Immature natural killer cell (primary cell): Measurements from ENCODE around the gene AIDA. TPM values are rescaled to one million over a fixed set of nuclear protein-coding genes. Genes with fewer than 3 reads are reported as not detected.

Experiments used
- DNase-seq, 3 donors: peaks; one replicate each; pipeline ENCODE4 v3.0.0; 2022; ENCODE audit warnings: mixed read lengths in 1 of 3
- H3K27ac Mint-ChIP-seq, 6 donors: one replicate each; pipeline ENCODE4 v1.8.0; 2020; ENCODE audit warnings: mixed read lengths in 6 of 6, mild to moderate bottlenecking in 5 of 6, inconsistent platforms in 4 of 6, moderate library complexity in 3 of 6
- H3K27me3 Mint-ChIP-seq, 3 donors: one replicate each; pipeline ENCODE4 v1.8.0; 2020 to 2021; ENCODE audit warnings: low read depth in 3 of 3, mild to moderate bottlenecking in 3 of 3, mixed read lengths in 3 of 3, moderate library complexity in 3 of 3, inconsistent platforms in 1 of 3
- H3K36me3 Mint-ChIP-seq, 3 donors: one replicate each; pipeline ENCODE4 v1.8.0; 2020; ENCODE audit warnings: mixed read lengths in 3 of 3, inconsistent platforms in 2 of 3, mild to moderate bottlenecking in 2 of 3
- H3K4me1 Mint-ChIP-seq, 2 donors: one replicate each; pipeline ENCODE4 v1.8.0; 2020; ENCODE audit warnings: inconsistent platforms in 2 of 2, mild to moderate bottlenecking in 2 of 2, mixed read lengths in 2 of 2, moderate library complexity in 1 of 2
- H3K4me3 Mint-ChIP-seq, 5 donors: one replicate each; pipeline ENCODE4 v1.8.0; 2020; ENCODE audit warnings: mild to moderate bottlenecking in 5 of 5, mixed read lengths in 5 of 5, inconsistent platforms in 3 of 5, moderate library complexity in 3 of 5
- H3K9me3 Mint-ChIP-seq, 6 donors: one replicate each; pipeline ENCODE4 v1.8.0; 2020; ENCODE audit warnings: mild to moderate bottlenecking in 6 of 6, mixed read lengths in 6 of 6, inconsistent platforms in 4 of 6, moderate library complexity in 3 of 6
- polyA plus RNA-seq, 3 donors: library from polyadenylated mRNA; unstranded; fragments of 300-500 nt; fragmentation: Illumina TruSeq; gene quantifications; one replicate each; pipeline ENCODE4 v1.2.3, GENCODE V29; 2021

AIDA gene
- polyA plus RNA-seq, 3 donors from 2014 or later = 16.7 to 22.0 (median 21.2) TPM

GRCh38 chr1:222653178-222653827, 59.0 kb downstream of the AIDA start:
- peaks cover 0 to 4% (median 2%) of the 10 kb centered on the region in 3 donors for H3K27me3 Mint-ChIP-seq
- H3K9me3 Mint-ChIP-seq = no peaks in the 10 kb centered on the region
- H3K36me3 Mint-ChIP-seq = peaks cover 43 to 77% (median 56%) of the 10 kb centered on the region in 3 donors
- H3K27ac Mint-ChIP-seq = peak overlapping the region in 5 of 6 donors; percentile 20 to 94 (median 86)
- no peak overlapping the region for H3K4me3 Mint-ChIP-seq
- H3K4me1 Mint-ChIP-seq = peaks cover 25 to 44% of the 10 kb centered on the region in 2 donors
- DNase-seq = no peak

- Mint-ChIP-seq H3K27ac (peak overlapping the region in 3 of 6 donors; percentile 20 to 94 (median 57)), H3K9me3 (no peaks in the 10 kb centered on the region), H3K4me1 (peaks cover 27 to 44% of the 10 kb centered on the region in 2 donors), H3K36me3 (peaks cover 40 to 73% (median 52%) of the 10 kb centered on the region in 3 donors), H3K27me3 (peaks cover 0 to 4% (median 2%) of the 10 kb centered on the region in 3 donors), H3K4me3 (no peak overlapping the region)
- no peak for DNase-seq
Observed at GRCh38 chr1:222652676-222653075, 59.6 kb downstream of the AIDA start.

- DNase-seq = no peak
- H3K9me3 Mint-ChIP-seq = no peaks in the 10 kb centered on the region
- H3K27ac Mint-ChIP-seq = peak overlapping the region; percentile 96 to 100 (median 100)
- H3K4me1 Mint-ChIP-seq = peaks cover 31 to 37% of the 10 kb centered on the region in 2 donors
- H3K4me3 Mint-ChIP-seq = peak overlapping the region; percentile 91 to 99 (median 96)
- H3K36me3 Mint-ChIP-seq = peaks cover 4 to 7% (median 4%) of the 10 kb centered on the region in 3 donors
- H3K27me3 Mint-ChIP-seq = peaks cover 7 to 13% (median 10%) of the 10 kb centered on the region in 3 donors
Observed at GRCh38 chr1:222644636-222644980, 67.7 kb downstream of the AIDA start.

- H3K4me1 Mint-ChIP-seq = peaks cover 31 to 37% of the 10 kb centered on the region in 2 donors
Observed at GRCh38 chr1:222643938-222644635, 68.2 kb downstream of the AIDA start.

GRCh38 chr1:222643606-222643937, 68.7 kb downstream of the AIDA start:
- no peaks in the 10 kb centered on the region for H3K9me3 Mint-ChIP-seq
- no peak for DNase-seq
- peak overlapping the region; percentile 91 to 99 (median 96) for H3K4me3 Mint-ChIP-seq
- peaks cover 7 to 13% (median 8%) of the 10 kb centered on the region in 3 donors for H3K27me3 Mint-ChIP-seq
- peak overlapping the region; percentile 96 to 100 (median 100) for H3K27ac Mint-ChIP-seq
- peaks cover 0 to 10% (median 7%) of the 10 kb centered on the region in 3 donors for H3K36me3 Mint-ChIP-seq
- H3K4me1 Mint-ChIP-seq = peaks cover 30 to 37% of the 10 kb centered on the region in 2 donors

More at GRCh38 chr1:222643938-222644635, 68.2 kb downstream of the AIDA start:
- Mint-ChIP-seq H3K27ac (peak overlapping the region; percentile 96 to 100 (median 100)), H3K9me3 (no peaks in the 10 kb centered on the region), H3K27me3 (peaks cover 7 to 13% (median 8%) of the 10 kb centered on the region in 3 donors), H3K36me3 (peaks cover 4 to 8% (median 5%) of the 10 kb centered on the region in 3 donors), H3K4me3 (peak overlapping the region; percentile 91 to 99 (median 96))
- DNase-seq = peak; percentile 98

GRCh38 chr1:222642468-222642867, 69.8 kb downstream of the AIDA start:
- no peak for DNase-seq
- Mint-ChIP-seq H3K36me3 (peaks cover 3 to 14% (median 7%) of the 10 kb centered on the region in 3 donors), H3K27me3 (peaks cover 7 to 13% (median 8%) of the 10 kb centered on the region in 3 donors), H3K4me3 (peak overlapping the region; percentile 31 to 96 (median 91)), H3K4me1 (peaks cover 28 to 37% of the 10 kb centered on the region in 2 donors), H3K27ac (peak overlapping the region in 5 of 6 donors; percentile 1 to 100 (median 70)), H3K9me3 (no peaks in the 10 kb centered on the region)

GRCh38 chr1:222641269-222641948, 70.9 kb downstream of the AIDA start:
- H3K4me3 Mint-ChIP-seq = peak overlapping the region in 1 of 5 donors; percentile 3
- no peak overlapping the region for H3K27ac Mint-ChIP-seq
- H3K27me3 Mint-ChIP-seq = peaks cover 7 to 13% (median 8%) of the 10 kb centered on the region in 3 donors
- DNase-seq = no peak
- peaks cover 28 to 29% of the 10 kb centered on the region in 2 donors for H3K4me1 Mint-ChIP-seq
- H3K9me3 Mint-ChIP-seq = no peaks in the 10 kb centered on the region
- H3K36me3 Mint-ChIP-seq = peaks cover 8 to 12% (median 11%) of the 10 kb centered on the region in 3 donors

GRCh38 chr1:222634180-222635013, 77.9 kb downstream of the AIDA start:
- Mint-ChIP-seq H3K36me3 (peaks cover 18 to 35% (median 22%) of the 10 kb centered on the region in 3 donors), H3K4me3 (no peak overlapping the region)
- DNase-seq = peak; percentile 68 to 78 (median 70)

GRCh38 chr1:222632749-222633148, 79.5 kb downstream of the AIDA start:
- DNase-seq = no peak
- Mint-ChIP-seq H3K27ac (no peak overlapping the region), H3K36me3 (peaks cover 24 to 49% (median 28%) of the 10 kb centered on the region in 3 donors), H3K4me1 (peaks cover 0 to 5% of the 10 kb centered on the region in 2 donors), H3K27me3 (peaks cover 0 to 6% (median 0%) of the 10 kb centered on the region in 3 donors), H3K9me3 (no peaks in the 10 kb centered on the region), H3K4me3 (no peak overlapping the region)

More at GRCh38 chr1:222634180-222635013, 77.9 kb downstream of the AIDA start:
- Mint-ChIP-seq H3K9me3 (no peaks in the 10 kb centered on the region), H3K27me3 (peaks cover 0 to 3% (median 0%) of the 10 kb centered on the region in 3 donors), H3K4me1 (peaks cover 0 to 5% of the 10 kb centered on the region in 2 donors), H3K27ac (peak overlapping the region in 3 of 6 donors; percentile 55 to 73 (median 58))

GRCh38 chr1:222631611-222632208, 80.6 kb downstream of the AIDA start:
- Mint-ChIP-seq H3K27me3 (peaks cover 0 to 6% (median 0%) of the 10 kb centered on the region in 3 donors), H3K4me3 (no peak overlapping the region), H3K9me3 (no peaks in the 10 kb centered on the region), H3K27ac (no peak overlapping the region), H3K36me3 (peaks cover 29 to 52% (median 36%) of the 10 kb centered on the region in 3 donors), H3K4me1 (peaks cover 0 to 5% of the 10 kb centered on the region in 2 donors)
- DNase-seq = no peak

- Mint-ChIP-seq H3K9me3 (no peaks in the 10 kb centered on the region), H3K27ac (no peak overlapping the region), H3K4me1 (peaks cover 0 to 5% of the 10 kb centered on the region in 2 donors), H3K27me3 (peaks cover 0 to 6% (median 0%) of the 10 kb centered on the region in 3 donors), H3K36me3 (peaks cover 36 to 56% (median 45%) of the 10 kb centered on the region in 3 donors), H3K4me3 (no peak overlapping the region)
- DNase-seq = no peak
Observed at GRCh38 chr1:222629921-222630535, 82.3 kb downstream of the AIDA start.

- no peak overlapping the region for H3K27ac Mint-ChIP-seq
- H3K9me3 Mint-ChIP-seq = no peaks in the 10 kb centered on the region
- no peak for DNase-seq
- peaks cover 0 to 3% (median 0%) of the 10 kb centered on the region in 3 donors for H3K27me3 Mint-ChIP-seq
- H3K4me3 Mint-ChIP-seq = no peak overlapping the region
- H3K4me1 Mint-ChIP-seq = no peaks in the 10 kb centered on the region
- H3K36me3 Mint-ChIP-seq = peaks cover 49 to 62% (median 59%) of the 10 kb centered on the region in 3 donors
Observed at GRCh38 chr1:222627232-222627631, 85.1 kb downstream of the AIDA start.
